Measurements from ENCODE around the gene FAM131B.
"Not testable (repeated sequence)": the region's sequence is repeated elsewhere in the genome, so short reads cannot be mapped to it uniquely, and the experiment has no call there.

Gene FAM131B

GRCh38 chr7:143393267-143394041 lies 30.9 kb upstream of the FAM131B start:
- DNase-seq (ENCODE audit: low read depth, low spot score) = no peak
- H3K27me3 ChIP-seq (ENCODE audit: insufficient read depth, insufficient read length) = no peaks in the 10 kb centered on the region
- no peak overlapping the region for H3K9ac ChIP-seq (ENCODE audit: insufficient read length, low read depth)
- H3K9me3 ChIP-seq (ENCODE audit: insufficient read depth, low read length) = no peaks in the 10 kb centered on the region
- H3K4me1 ChIP-seq (ENCODE audit: insufficient read depth, insufficient read length) = peaks cover 5% of the 10 kb centered on the region
- TF ChIP-seq ZNF274 (IDR thresholded peaks at IDR 0.05; ENCODE audit: low read depth, low read length) = no peak
- no peak for TF ChIP-seq YY1 (IDR thresholded peaks at IDR 0.05; ENCODE audit: insufficient read depth, insufficient read length)
- TF ChIP-seq SUZ12 (IDR thresholded peaks at IDR 0.05; ENCODE audit: extremely low read depth, insufficient read depth, insufficient read length) = no peak
- peaks cover 86% of the 10 kb centered on the region for H3K36me3 ChIP-seq (ENCODE audit: insufficient read depth, insufficient read length, low read length)
- H3K4me3 ChIP-seq (ENCODE audit: insufficient read length, low read depth) = no peak overlapping the region

GRCh38 chr7:143392875-143393266 lies 30.4 kb upstream of the FAM131B start:
- Histone ChIP-seq H3K9ac (ENCODE audit: insufficient read length, low read depth) (no peak overlapping the region), H3K36me3 (ENCODE audit: insufficient read depth, insufficient read length, low read length) (peaks cover 86% of the 10 kb centered on the region), H3K4me3 (ENCODE audit: insufficient read length, low read depth) (no peak overlapping the region), H3K4me1 (ENCODE audit: insufficient read depth, insufficient read length) (peaks cover 5% of the 10 kb centered on the region), H3K27me3 (ENCODE audit: insufficient read depth, insufficient read length) (no peaks in the 10 kb centered on the region), H3K9me3 (ENCODE audit: insufficient read depth, low read length) (no peaks in the 10 kb centered on the region)
- no peak for TF ChIP-seq YY1 (IDR thresholded peaks at IDR 0.05; ENCODE audit: insufficient read depth, insufficient read length)
- TF ChIP-seq SUZ12 (IDR thresholded peaks at IDR 0.05; ENCODE audit: extremely low read depth, insufficient read depth, insufficient read length) = no peak
- no peak for TF ChIP-seq ZNF274 (IDR thresholded peaks at IDR 0.05; ENCODE audit: low read depth, low read length)
- no peak for DNase-seq (ENCODE audit: low read depth, low spot score)

- H3K9ac ChIP-seq (ENCODE audit: insufficient read length, low read depth); H3K27me3 ChIP-seq (ENCODE audit: insufficient read depth, insufficient read length); H3K4me3 ChIP-seq (ENCODE audit: insufficient read length, low read depth); DNase-seq (ENCODE audit: low read depth, low spot score); H3K9me3 ChIP-seq (ENCODE audit: insufficient read depth, low read length); H3K4me1 ChIP-seq (ENCODE audit: insufficient read depth, insufficient read length): not testable (repeated sequence)
- H3K36me3 ChIP-seq (ENCODE audit: insufficient read depth, insufficient read length, low read length) = peaks cover 86% of the 10 kb centered on the region
Measured at GRCh38 chr7:143392427-143392826, 29.9 kb upstream of the FAM131B start.

- peaks cover 86% of the 10 kb centered on the region for H3K36me3 ChIP-seq (ENCODE audit: insufficient read depth, insufficient read length, low read length)
- H3K9me3 ChIP-seq (ENCODE audit: insufficient read depth, low read length) = no peaks in the 10 kb centered on the region
- no peak for TF ChIP-seq ZNF274 (IDR thresholded peaks at IDR 0.05; ENCODE audit: low read depth, low read length)
- no peak for TF ChIP-seq SUZ12 (IDR thresholded peaks at IDR 0.05; ENCODE audit: extremely low read depth, insufficient read depth, insufficient read length)
- TF ChIP-seq YY1 (IDR thresholded peaks at IDR 0.05; ENCODE audit: insufficient read depth, insufficient read length) = no peak
- H3K4me1 ChIP-seq (ENCODE audit: insufficient read depth, insufficient read length) = peaks cover 5% of the 10 kb centered on the region
- no peak for DNase-seq (ENCODE audit: low read depth, low spot score)
- no peak overlapping the region for H3K9ac ChIP-seq (ENCODE audit: insufficient read length, low read depth)
- H3K27me3 ChIP-seq (ENCODE audit: insufficient read depth, insufficient read length) = no peaks in the 10 kb centered on the region
- H3K4me3 ChIP-seq (ENCODE audit: insufficient read length, low read depth) = no peak overlapping the region
Measured at GRCh38 chr7:143391462-143392404, 29.2 kb upstream of the FAM131B start.

GRCh38 chr7:143390773-143391317 lies 28.3 kb upstream of the FAM131B start:
- peaks cover 9% of the 10 kb centered on the region for H3K4me1 ChIP-seq (ENCODE audit: insufficient read depth, insufficient read length)

GRCh38 chr7:143390104-143390772 lies 27.7 kb upstream of the FAM131B start:
- Histone ChIP-seq H3K4me1 (ENCODE audit: insufficient read depth, insufficient read length) (peaks cover 10% of the 10 kb centered on the region), H3K9ac (ENCODE audit: insufficient read length, low read depth) (no peak overlapping the region), H3K27me3 (ENCODE audit: insufficient read depth, insufficient read length) (no peaks in the 10 kb centered on the region), H3K9me3 (ENCODE audit: insufficient read depth, low read length) (no peaks in the 10 kb centered on the region), H3K4me3 (ENCODE audit: insufficient read length, low read depth) (no peak overlapping the region), H3K36me3 (ENCODE audit: insufficient read depth, insufficient read length, low read length) (peaks cover 88% of the 10 kb centered on the region)
- no peak for DNase-seq (ENCODE audit: low read depth, low spot score)
- no peak for TF ChIP-seq SUZ12 (IDR thresholded peaks at IDR 0.05; ENCODE audit: extremely low read depth, insufficient read depth, insufficient read length)
- TF ChIP-seq ZNF274 (IDR thresholded peaks at IDR 0.05; ENCODE audit: low read depth, low read length) = no peak
- no peak for TF ChIP-seq YY1 (IDR thresholded peaks at IDR 0.05; ENCODE audit: insufficient read depth, insufficient read length)

More at GRCh38 chr7:143390773-143391317, 28.3 kb upstream of the FAM131B start:
- Histone ChIP-seq H3K9ac (ENCODE audit: insufficient read length, low read depth) (no peak overlapping the region), H3K9me3 (ENCODE audit: insufficient read depth, low read length) (no peaks in the 10 kb centered on the region), H3K27me3 (ENCODE audit: insufficient read depth, insufficient read length) (no peaks in the 10 kb centered on the region), H3K36me3 (ENCODE audit: insufficient read depth, insufficient read length, low read length) (peaks cover 86% of the 10 kb centered on the region), H3K4me3 (ENCODE audit: insufficient read length, low read depth) (no peak overlapping the region)
- no peak for DNase-seq (ENCODE audit: low read depth, low spot score)
- no peak for TF ChIP-seq ZNF274 (IDR thresholded peaks at IDR 0.05; ENCODE audit: low read depth, low read length)
